ENCODE results near the gene C11orf68. TPM values are rescaled to one million over a fixed set of nuclear protein-coding genes. Genes with fewer than 3 reads are reported as not detected.

Gene C11orf68
- total and polyA plus RNA-seq, 2 of the 8 experiments (the other 6 are each of a cell fraction or from before 2014, with no cell fraction given), result 24.0 to 51.2 TPM

GRCh38 chr11:65899356-65900124 lies 19.3 kb downstream of the C11orf68 start (continued):
- TF ChIP-seq POU5F1 (IDR thresholded peaks at IDR 0.05; ENCODE audit: low read depth, low read length) (no peak), RBBP5 (IDR thresholded peaks at IDR 0.05; ENCODE audit: borderline replicate concordance, low read depth, low read length) (no peak), EGR1 (IDR thresholded peaks at IDR 0.05; ENCODE audit: borderline replicate concordance, low read depth, low read length) (no peak), KDM5A (IDR thresholded peaks at IDR 0.05; ENCODE audit: low read length) (no peak)
